Measurements from ENCODE around the gene EDC4. TPM values are rescaled to one million over a fixed set of nuclear protein-coding genes. Genes with fewer than 3 reads are reported as not detected.

The EDC4 gene
- total and polyA plus RNA-seq, 9 of the 15 experiments (the other 6 are each of a cell fraction or from before 2014, with no cell fraction given), result 1.1 to 131 (median 74.0) TPM

GRCh38 chr16:67907397-67908180 lies 34.7 kb downstream of the EDC4 start:
- DNase-seq (ENCODE audit: extremely low read depth in 1 of 4, low spot score in 3 of 4) (no peak), FAIRE-seq (no peak), ATAC-seq (no peak)
- ChIA-PET POLR2A (interaction anchor here (0.6 to 2.7 kb wide), 3 partner anchors 10 to 17 kb away, joined by 3 to 13 read pairs (median 6); partner anchors contain the start of gene PSKH1), CTCF (ENCODE audit: low intra/inter-chr PET ratio) (no interaction called here)
- in situ Hi-C loops (cut with MboI) (no loop called here), intact Hi-C loops (cut with micrococcal nuclease) (no loop called here)
- 70% methylated on average over 11 of the region's 11 CpGs for WGBS (ENCODE audit: insufficient coverage, low coverage, missing lambda C conversion rate)
- H3K9ac ChIP-seq (ENCODE audit: insufficient read depth in 1 of 2, low read depth in 2 of 2, low read length in 2 of 2), result no peak overlapping the region
- H3K27ac ChIP-seq (ENCODE audit: extremely low read depth, low read depth, low read length), result no peak overlapping the region
- H3K9me1 ChIP-seq (ENCODE audit: control insufficient read depth, insufficient read depth, low read length), result no peaks in the 10 kb centered on the region
- H4K20me1 ChIP-seq (replicated peaks; ENCODE audit: control insufficient read depth, insufficient read depth, low read length), result peaks cover 2% of the 10 kb centered on the region; the same call in 1 of the 2 replicates
- no TSS peak for BruUV-seq (replicated peaks)
- H3K9me3 ChIP-seq (replicated peaks; ENCODE audit: control insufficient read depth, insufficient read depth, low read depth, low read length), result no peaks in the 10 kb centered on the region
- H3K4me3 ChIP-seq, result no peak overlapping the region
- peaks cover 0 to 6% of the 10 kb centered on the region in 2 experiments; a peak in 1 of 5 replicates for H3K4me1 ChIP-seq (replicated peaks in 1 of 2; ENCODE audit: control insufficient read depth in 2 of 2, insufficient read depth in 2 of 2, low read length in 2 of 2)
- H3K4me2 ChIP-seq (ENCODE audit: insufficient read depth, low read length), result no peak overlapping the region
- peaks cover 7% of the 10 kb centered on the region; the same call in 2 of the 3 replicates for H3K36me3 ChIP-seq (ENCODE audit: control insufficient read depth, insufficient read depth, low read length)
- H3K79me2 ChIP-seq (ENCODE audit: control insufficient read depth, insufficient read depth, low read length), result no peaks in the 10 kb centered on the region
- no peak for TF ChIP-seq PHF8 (IDR thresholded peaks at IDR 0.05; ENCODE audit: borderline replicate concordance, low read length)
- TF ChIP-seq POLR2A (conservative IDR thresholded peaks at IDR 0.05), result no peak
- TF ChIP-seq SAFB2 (IDR thresholded peaks at IDR 0.05; ENCODE audit: borderline replicate concordance, low read depth, low read length, severe bottlenecking), result no peak
- TF ChIP-seq SMARCA5 (IDR thresholded peaks at IDR 0.05), result no peak
- TF ChIP-seq MXD1 (CRISPR knock-in tag; IDR thresholded peaks at IDR 0.05; ENCODE audit: borderline replicate concordance, poor library complexity, severe bottlenecking), result no peak
- no peak for TF ChIP-seq PML (IDR thresholded peaks at IDR 0.05; ENCODE audit: low read length)
- TF ChIP-seq TCF7 (IDR thresholded peaks at IDR 0.05; ENCODE audit: borderline replicate concordance), result no peak
- no peak for TF ChIP-seq ELF4 (CRISPR knock-in tag; IDR thresholded peaks at IDR 0.05)
- no peak for TF ChIP-seq CHD2 (IDR thresholded peaks at IDR 0.05; ENCODE audit: low read depth, low read length)
- no peak for TF ChIP-seq ZBTB33 (CRISPR knock-in tag; IDR thresholded peaks at IDR 0.05)
- TF ChIP-seq SNAPC5 (CRISPR knock-in tag; IDR thresholded peaks at IDR 0.05), result no peak
- no peak for TF ChIP-seq HNRNPLL (IDR thresholded peaks at IDR 0.05; ENCODE audit: low read depth, low read length, poor library complexity, severe bottlenecking)
- no peak overlapping the region for H2AFZ ChIP-seq (ENCODE audit: low read depth, low read length)
- no peaks in the 10 kb centered on the region for H3K27me3 ChIP-seq (ENCODE audit: control insufficient read depth in 2 of 2, insufficient read depth in 2 of 2, low read length in 2 of 2)
